ENCODE measurements around the gene PDZD4.

Gene PDZD4

DNA sequence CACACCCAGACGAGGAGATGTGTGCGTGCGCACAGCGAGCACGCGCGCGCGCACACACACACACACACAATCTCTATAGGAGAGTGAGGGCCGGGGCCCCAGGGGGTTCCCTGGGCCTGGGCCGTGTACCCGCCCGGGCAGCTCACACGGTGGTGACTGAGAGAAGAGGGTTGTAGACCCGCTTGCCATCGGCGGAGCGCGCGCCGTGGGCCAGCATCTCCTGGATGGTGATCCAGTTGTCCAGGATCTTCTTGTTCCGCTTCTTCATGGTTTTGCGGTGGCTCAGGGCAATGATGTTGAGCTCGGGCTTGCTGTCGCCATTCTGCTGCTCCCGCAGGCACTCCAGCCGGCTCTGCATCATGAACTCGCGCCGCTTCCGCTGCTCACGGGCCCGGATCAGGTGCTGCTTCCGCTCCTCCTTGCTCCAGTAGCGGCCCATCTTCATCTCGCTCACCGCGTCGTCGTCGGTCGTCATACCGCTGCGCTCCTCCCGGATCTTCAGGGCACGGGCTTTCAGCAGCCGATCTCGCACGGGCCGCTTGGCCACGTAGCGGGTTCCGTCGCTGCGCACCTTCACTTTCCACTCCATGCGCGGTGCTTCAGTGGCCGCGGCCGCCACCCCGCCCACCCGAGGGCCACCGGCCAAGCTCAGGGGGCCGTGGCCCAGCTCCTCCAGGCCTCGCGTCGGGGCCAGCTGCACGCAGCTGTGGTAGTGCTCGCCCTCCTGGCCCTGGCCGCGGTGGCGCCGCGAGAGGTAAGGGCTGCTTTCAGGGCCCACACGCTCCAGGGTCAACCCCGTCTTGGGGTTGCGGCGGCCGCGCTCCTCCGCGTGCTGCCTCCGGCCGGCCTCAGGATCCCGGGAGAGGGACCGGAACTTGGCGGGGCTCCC is 26.9 kb downstream of the PDZD4 start:
- TF ChIP-seq POLR2A (IDR thresholded peaks at IDR 0.05; ENCODE audit: low read length) (no peak), GATA1 (IDR thresholded peaks at IDR 0.05; ENCODE audit: low read depth, low read length) (no peak)
- DNase-seq = no peak

DNA sequence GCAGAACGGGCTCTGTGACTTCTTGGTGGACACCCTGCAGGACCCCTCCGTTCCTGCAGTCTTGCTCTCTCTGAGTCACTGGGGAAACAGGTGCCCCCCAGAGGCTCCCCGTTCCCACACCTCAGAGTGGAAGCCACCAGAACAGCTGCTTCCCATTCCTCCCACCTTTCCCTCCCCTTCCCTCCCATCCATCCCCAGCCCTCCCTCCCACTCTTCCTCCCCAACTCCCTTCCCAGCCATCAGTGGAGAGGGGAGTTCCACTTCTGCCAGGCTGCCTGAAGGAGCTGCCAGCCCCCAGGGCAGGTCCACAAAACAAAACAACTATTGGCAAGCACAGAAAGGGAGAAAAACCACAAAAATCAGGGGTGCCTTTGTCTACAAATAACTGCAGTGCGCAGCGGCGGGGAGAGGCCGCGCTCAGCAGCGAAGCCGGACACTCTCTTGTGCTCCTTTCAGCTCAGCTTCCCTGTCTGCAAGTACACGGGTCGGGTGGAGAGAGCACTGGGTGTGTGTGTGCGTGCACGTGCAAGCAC is 27.8 kb downstream of the PDZD4 start:
- TF ChIP-seq GATA1 (IDR thresholded peaks at IDR 0.05; ENCODE audit: low read depth, low read length) (no peak), POLR2A (IDR thresholded peaks at IDR 0.05; ENCODE audit: low read length) (no peak)

DNA sequence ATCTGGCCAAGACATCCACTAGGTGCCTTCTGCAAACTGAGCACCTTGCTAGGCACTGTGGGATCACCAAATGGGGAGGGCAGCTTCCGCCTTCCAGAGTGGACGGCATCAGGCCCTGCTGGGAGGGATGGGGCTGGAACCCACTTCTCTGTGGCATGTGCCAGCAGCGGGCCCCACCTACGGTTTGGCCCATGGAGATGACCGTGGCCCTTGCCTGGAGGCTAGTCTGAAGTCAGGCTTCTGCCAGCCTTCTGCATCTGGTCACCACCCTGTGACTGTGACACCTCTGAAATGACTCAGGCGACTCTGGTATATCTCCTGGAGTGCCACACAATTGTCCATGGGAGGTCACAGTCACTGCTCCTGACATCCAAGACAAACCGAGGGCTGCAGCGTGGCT is 28.7 kb downstream of the PDZD4 start:
- TF ChIP-seq GATA1 (IDR thresholded peaks at IDR 0.05; ENCODE audit: low read depth, low read length) = no peak
- no peak for TF ChIP-seq POLR2A (IDR thresholded peaks at IDR 0.05; ENCODE audit: low read length)
- DNase-seq = no peak

More for the DNA sequence above, 27.8 kb downstream of the PDZD4 start:
- no peak for DNase-seq

DNA sequence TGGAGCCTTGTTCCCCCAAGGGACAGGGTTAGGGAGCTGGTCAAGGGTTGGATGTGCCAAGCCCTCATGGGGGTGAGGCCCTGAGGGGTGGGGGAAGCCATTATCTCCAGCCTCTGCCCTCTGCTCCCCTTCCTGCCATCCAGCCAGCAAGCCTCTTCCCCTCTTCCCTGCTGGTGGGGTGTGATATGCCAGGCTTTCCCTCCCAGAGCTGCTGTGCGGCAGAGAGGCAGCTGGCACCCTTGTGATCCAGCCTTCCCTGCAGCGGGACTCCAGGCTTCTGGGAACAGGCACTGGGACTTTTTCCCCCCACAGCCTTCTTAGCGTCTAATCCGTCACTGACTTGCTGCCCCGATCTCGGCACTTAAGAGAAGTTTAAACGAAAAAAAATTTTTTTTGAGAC is 29.6 kb downstream of the PDZD4 start:
- TF ChIP-seq POLR2A (IDR thresholded peaks at IDR 0.05; ENCODE audit: low read length) = no peak
- no peak for TF ChIP-seq GATA1 (IDR thresholded peaks at IDR 0.05; ENCODE audit: low read depth, low read length)
- no peak for DNase-seq

DNA sequence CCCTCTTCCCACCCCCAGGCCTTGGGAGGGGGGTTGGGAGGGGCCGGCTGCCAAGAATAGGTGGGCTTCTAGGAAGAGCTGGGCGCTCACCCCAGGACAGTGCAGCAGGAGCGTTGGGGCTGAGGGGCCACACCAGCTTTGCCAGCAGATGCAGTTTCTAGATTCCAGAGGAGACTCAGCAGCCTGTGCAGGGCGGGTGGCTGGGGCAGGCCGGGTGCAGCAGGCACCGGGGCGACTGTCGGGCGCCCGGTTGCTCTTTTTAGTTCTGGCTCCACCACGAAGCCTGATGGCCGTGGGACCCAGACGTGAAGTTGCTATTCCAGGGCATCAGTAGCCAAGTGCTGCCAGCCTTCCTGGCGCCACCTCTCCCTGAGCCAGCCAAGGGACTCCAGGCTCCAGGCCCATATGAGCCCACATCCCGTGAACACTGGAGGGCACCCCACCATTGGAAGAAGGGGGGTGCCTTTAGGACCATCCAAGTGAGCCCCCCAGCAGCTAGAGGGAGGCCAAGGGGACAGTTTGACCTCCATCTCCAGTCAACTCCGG is 30.1 kb downstream of the PDZD4 start:
- TF ChIP-seq GATA1 (IDR thresholded peaks at IDR 0.05; ENCODE audit: low read depth, low read length) = no peak
- peak; percentile 15 for TF ChIP-seq POLR2A (IDR thresholded peaks at IDR 0.05; ENCODE audit: low read length)

DNA sequence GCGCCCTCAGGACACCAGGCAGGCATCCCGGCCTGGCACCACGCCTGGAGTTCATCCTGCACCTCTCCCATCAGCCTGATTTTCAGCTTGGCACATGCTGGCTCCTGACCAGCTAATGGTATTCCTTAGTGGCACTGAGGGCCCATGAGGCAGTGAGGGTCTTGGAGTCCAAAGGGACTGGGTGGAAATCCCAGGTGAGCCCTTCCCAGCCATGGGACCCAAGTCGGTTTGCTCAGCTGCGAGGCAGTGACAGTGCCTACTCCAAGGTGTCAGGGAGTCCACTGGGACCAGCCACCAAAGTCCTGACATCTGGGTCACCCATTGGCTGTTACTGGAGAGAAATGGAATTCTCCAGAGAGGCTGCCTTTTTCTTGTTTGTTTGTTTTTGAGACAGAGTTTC is 31.0 kb downstream of the PDZD4 start:
- DNase-seq = no peak
- TF ChIP-seq POLR2A (IDR thresholded peaks at IDR 0.05; ENCODE audit: low read length) (no peak), GATA1 (IDR thresholded peaks at IDR 0.05; ENCODE audit: low read depth, low read length) (no peak)

More for the DNA sequence above, 30.1 kb downstream of the PDZD4 start:
- DNase-seq = no peak

DNA sequence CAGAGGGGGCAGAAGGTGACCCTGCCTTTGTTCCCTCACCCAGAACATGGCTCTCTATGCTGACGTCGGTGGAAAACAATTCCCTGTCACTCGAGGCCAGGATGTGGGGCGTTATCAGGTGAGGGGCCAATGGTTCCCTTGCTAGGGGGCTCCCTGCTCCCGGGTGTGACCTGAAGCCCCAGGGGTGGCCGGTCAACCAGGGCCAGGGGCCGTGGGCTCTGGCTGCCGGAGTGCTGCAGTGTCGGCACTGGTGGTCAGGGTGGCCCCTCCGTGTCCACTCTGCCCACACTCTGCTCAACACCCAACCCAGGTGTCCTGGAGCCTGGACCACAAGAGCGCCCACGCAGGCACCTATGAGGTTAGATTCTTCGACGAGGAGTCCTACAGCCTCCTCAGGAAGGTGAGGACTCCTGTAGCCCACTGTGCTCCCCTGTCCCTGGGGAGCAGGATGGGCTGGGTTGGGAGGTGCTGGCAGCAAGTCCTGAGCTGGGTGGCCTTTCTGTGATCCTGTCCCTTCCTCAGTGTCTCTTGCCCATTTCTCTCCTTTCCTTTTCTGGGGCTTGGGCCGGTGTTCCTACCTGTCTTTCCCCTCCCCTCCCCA is 32.8 kb downstream of the PDZD4 start:
- TF ChIP-seq GATA1 (IDR thresholded peaks at IDR 0.05; ENCODE audit: low read depth, low read length) (no peak), POLR2A (IDR thresholded peaks at IDR 0.05; ENCODE audit: low read length) (no peak)
- DNase-seq = no peak

DNA sequence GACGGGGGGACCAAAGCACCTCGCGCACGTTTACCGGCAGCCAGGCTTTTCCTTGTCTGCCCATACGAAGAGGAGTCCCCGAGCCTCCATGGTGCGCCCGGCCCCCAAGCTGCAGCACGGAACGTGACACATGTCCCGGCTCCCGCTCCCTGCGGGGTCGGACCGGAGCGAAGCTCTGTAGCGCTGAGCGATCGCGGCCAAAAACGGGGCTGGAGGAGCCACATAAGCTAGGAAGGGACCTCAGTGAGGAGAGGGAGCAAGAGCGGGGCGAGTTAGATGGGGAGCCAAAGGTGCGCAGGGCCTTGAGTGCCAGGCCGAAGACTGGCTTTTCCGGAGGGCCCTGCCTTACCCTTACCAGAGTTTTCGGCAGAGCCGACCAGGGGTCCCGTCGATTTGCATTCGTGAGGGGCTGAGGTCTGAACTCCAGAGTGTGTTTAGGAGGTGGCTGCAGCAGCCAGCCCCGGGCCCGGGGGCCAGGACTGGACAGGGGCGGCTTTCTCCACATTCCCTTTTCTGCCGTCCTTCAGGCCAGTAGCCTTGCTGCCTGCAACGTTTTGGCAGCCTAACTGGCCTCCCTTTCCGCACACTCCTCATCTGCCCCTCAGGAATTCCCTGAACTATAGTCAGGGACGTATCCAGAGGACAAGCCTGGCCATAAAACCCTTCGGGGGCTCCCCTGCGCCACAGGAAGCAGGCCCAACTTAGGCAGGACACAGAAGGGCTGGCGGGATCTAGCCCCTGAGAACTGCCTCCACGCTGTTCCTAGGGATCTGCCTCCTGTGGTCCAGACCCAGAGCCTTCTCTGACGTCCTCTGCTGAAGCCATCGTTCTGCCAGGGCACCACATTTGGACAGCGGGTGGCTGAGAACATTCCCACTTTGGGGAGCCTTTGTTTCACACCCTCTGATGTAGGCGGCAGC is 35.2 kb downstream of the PDZD4 start:
- DNase-seq = peak; percentile 58 to 64
- no peak for TF ChIP-seq POLR2A (IDR thresholded peaks at IDR 0.05; ENCODE audit: low read length)
- TF ChIP-seq GATA1 (IDR thresholded peaks at IDR 0.05; ENCODE audit: low read depth, low read length) = no peak

DNA sequence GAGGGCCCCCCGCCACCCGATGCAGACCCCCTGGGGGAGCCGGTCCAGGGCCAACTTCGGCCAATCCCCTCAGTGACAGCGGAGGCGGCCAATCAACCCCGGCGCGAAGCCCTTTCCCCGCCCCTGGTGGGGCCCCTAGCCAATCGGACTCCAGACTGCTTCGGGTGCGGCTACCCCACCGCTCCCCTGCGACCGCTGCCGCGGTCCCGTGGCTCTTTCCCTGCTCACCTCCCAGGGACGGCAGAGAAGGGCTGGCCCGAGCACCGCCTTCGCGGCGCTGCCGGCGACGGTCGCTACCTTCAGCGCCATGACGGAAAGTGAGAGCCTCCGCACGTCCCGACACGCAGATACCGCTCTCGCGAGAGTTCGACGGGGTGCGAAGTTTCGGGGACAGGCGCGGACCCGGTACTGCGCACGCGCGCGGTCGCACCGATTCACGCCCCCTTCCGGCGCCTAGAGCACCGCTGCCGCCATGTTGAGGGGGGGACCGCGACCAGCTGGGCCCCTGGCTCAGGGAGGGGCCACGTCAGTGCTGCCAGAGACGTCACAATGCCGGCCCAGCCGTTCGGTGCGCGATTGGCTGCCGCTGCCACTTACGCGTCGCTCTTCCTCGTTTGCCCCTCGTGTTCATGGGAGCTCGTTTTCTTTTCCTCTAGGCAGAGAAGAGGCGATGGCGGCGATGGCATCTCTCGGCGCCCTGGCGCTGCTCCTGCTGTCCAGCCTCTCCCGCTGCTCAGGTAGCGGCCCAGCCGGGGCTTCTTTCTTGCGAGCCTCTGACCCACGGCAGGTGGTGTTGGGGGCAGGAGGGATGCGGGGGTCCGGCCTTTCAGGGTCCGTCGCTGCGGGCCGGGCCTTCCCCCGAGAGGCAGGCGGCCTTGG is 36.1 kb downstream of the PDZD4 start, which contains the start of the genes IDH3G and SSR4:
IDH3G (minus strand) TSS at position 358 of the 879 bp plus-strand sequence; CDS start at position 309, 49 bp downstream.
SSR4 (plus strand) TSS at position 651 of the 879 bp plus-strand sequence; CDS start at position 671, 20 bp downstream.
- DNase-seq = peak; percentile 97
- TF ChIP-seq GATA1 (IDR thresholded peaks at IDR 0.05; ENCODE audit: low read depth, low read length) = no peak
- TF ChIP-seq POLR2A (IDR thresholded peaks at IDR 0.05; ENCODE audit: low read length) = peak; percentile 74

DNA sequence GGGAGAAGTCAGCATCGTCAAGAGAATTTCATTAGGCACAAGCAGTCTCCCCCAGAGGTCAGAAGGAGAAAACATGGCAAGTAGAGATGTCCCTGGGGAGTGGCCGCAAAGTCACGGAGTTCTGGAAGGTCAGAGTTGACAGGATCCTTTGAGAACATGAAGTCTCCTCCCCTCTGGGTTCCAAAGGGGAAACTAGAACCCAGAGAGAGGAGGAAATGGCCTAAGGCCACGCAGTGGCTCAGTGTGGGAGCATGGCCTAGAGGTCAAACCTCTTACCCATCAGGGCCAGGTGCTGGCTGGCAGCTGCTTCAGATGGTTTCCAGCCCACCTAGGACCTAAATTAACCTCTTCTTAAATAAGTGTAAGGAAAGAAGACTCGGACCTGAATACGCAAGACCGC is 37.1 kb downstream of the PDZD4 start:
- peak in 1 of 2 experiments; percentile 22 for DNase-seq
- TF ChIP-seq POLR2A (IDR thresholded peaks at IDR 0.05; ENCODE audit: low read length) (no peak), GATA1 (IDR thresholded peaks at IDR 0.05; ENCODE audit: low read depth, low read length) (no peak)

DNA sequence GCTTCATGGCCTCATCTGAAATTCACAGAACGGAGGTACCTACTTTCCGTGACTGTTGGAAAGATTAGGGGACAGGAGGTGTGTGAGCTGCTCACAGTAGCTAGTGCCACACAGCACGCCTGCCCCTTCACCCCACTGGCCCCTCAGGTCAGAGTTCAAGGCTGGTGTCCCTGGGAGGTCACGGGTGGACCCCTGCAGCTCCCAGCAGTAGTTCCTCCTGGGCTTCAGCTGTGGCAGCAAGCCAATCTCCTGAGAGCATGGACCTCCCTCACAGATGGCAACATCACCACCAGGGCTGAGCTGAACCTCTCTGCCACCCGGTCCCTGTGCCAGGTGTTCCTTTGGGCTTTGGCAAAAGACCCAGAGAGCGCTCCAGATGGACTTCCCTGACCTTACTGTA is 38.0 kb downstream of the PDZD4 start:
- DNase-seq = no peak
- no peak for TF ChIP-seq POLR2A (IDR thresholded peaks at IDR 0.05; ENCODE audit: low read length)
- TF ChIP-seq GATA1 (IDR thresholded peaks at IDR 0.05; ENCODE audit: low read depth, low read length) = no peak

Measured in erythroblast (primary cell).